Gastrocnemius medialis (tissue), 4 donors: Measurements from ENCODE around the gene GSG1. TPM values are rescaled to one million over a fixed set of nuclear protein-coding genes. Genes with fewer than 3 reads are reported as not detected.
"Not testable (repeated sequence)": the region's sequence is repeated elsewhere in the genome, so short reads cannot be mapped to it uniquely, and the experiment has no call there.

Source experiments
- ATAC-seq, 2 donors: fragments of 150-250 bp; one replicate each; pipeline ENCODE4 v1.9.1; 2016
- DNase-seq, 2 donors: peaks; one replicate each; pipeline ENCODE4 v3.0.0-alpha.2; 2019
- H3K27ac ChIP-seq, 4 donors: fragments of 200-600 bp; sonication (generic); 1 replicate in 1 of 4; 2 replicates in 3 of 4; pipeline ENCODE4 v1.5.1; 2016 to 2018; ENCODE audit warnings: mild to moderate bottlenecking in 2 of 4, moderate library complexity in 1 of 4
- H3K27me3 ChIP-seq, 3 donors: fragments of 200-600 bp; sonication (generic) in 2 of 3; 1 replicate in 1 of 3; 2 replicates in 2 of 3; pipeline versions ENCODE4 v1.5.1 to v1.6.0; 2016 to 2019; ENCODE audit warnings: mild to moderate bottlenecking in 1 of 3, moderate library complexity in 1 of 3
- H3K36me3 ChIP-seq, 2 donors: fragments of 200-600 bp; sonication (generic) in 1 of 2; one replicate each; pipeline ENCODE4 v1.5.1; 2017 to 2018
- H3K4me1 ChIP-seq, 2 donors: fragments of 200-600 bp; sonication (generic) in 1 of 2; one replicate each; pipeline ENCODE4 v1.5.1; 2016 to 2017; ENCODE audit warnings: mild to moderate bottlenecking in 2 of 2
- H3K4me3 ChIP-seq, 4 donors: fragments of 200-600 bp; sonication (generic) in 3 of 4; 1 replicate in 1 of 4; 2 replicates in 3 of 4; pipeline ENCODE4 v1.5.1; 2016 to 2019; ENCODE audit warnings: mild to moderate bottlenecking in 2 of 4
- H3K9me3 ChIP-seq, 3 donors: fragments of 200-600 bp; sonication (generic) in 2 of 3; 1 replicate in 1 of 3; 2 replicates in 2 of 3; pipeline ENCODE4 v1.5.1; 2016 to 2019
- CTCF ChIP-seq, 5 experiments: fragments of 450-650 bp in 3 of 5; fragments of 200-600 bp in 2 of 5; sonication (generic) in 2 of 5; IDR thresholded peaks in 4 of 5; conservative IDR thresholded peaks in 1 of 5; 1 replicate in 4 of 5; 2 replicates in 1 of 5; pipeline ENCODE4 v1.5.1; 2016 to 2019; ENCODE audit warnings: antibody characterized with exemption in 5 of 5, mild to moderate bottlenecking in 3 of 5, moderate library complexity in 3 of 5
- POLR2A ChIP-seq, 2 donors: fragments of 450-650 bp; IDR thresholded peaks; one replicate each; pipeline ENCODE4 v1.6.1; 2017; ENCODE audit warnings: antibody characterized with exemption in 2 of 2, mild to moderate bottlenecking in 2 of 2, moderate library complexity in 2 of 2
- in situ Hi-C, 4 donors: fragments of 200-750 bp; cut with MboI; loops; one replicate each; pipeline versions ENCODE4 v1.15.0 to v1.8.0; 2017; ENCODE audit warnings: low sequenced_read_pairs in 4 of 4
- intact Hi-C: fragments of 100-400 bp; cut with DNase I; formaldehyde crosslinking; loops from one replicate; pipeline ENCODE4 v1.15.1; 2023; ENCODE audit warnings: low total_unique reads
- total RNA-seq, 4 donors: library from RNA; depleted of rRNA; stranded (reverse); fragments of >200 nt; gene quantifications; one replicate each; pipeline versions ENCODE4 v1.1.0 to v1.2.3, GENCODE V29; 2016

Gene GSG1
- total RNA-seq, 4 donors from 2014 or later: not detected

- no peak for DNase-seq
- no peaks in the 10 kb centered on the region for H3K27me3 ChIP-seq
- H3K36me3 ChIP-seq: peaks cover 0 to 12% of the 10 kb centered on the region in 2 donors
- no peak for ATAC-seq
- TF ChIP-seq POLR2A (IDR thresholded peaks at IDR 0.05): no peak
- no peak for TF ChIP-seq CTCF (IDR thresholded peaks at IDR 0.05 in 4 of 5, conservative IDR thresholded peaks at IDR 0.05 in 1 of 5)
- no peaks in the 10 kb centered on the region for H3K9me3 ChIP-seq
- no peaks in the 10 kb centered on the region for H3K4me1 ChIP-seq
- H3K4me3 ChIP-seq: no peak overlapping the region
- intact Hi-C loops (no loop called here), in situ Hi-C loops (loop anchor here in 2 of 4 donors (25.0 kb wide), 2 partner anchors 127 to 173 kb away; no protein-coding TSS in a partner anchor)
- no peak overlapping the region for H3K27ac ChIP-seq
Observed at GRCh38 chr12:13084898-13085640, 18.4 kb downstream of the GSG1 start.

GRCh38 chr12:13083638-13084037, 19.8 kb downstream of the GSG1 start:
- H3K27me3 ChIP-seq, H3K27ac ChIP-seq, H3K4me1 ChIP-seq, H3K9me3 ChIP-seq, ATAC-seq, intact Hi-C loops, DNase-seq, H3K4me3 ChIP-seq: not testable (repeated sequence)
- in situ Hi-C loops: loop anchor here in 2 of 4 donors (25.0 kb wide), 2 partner anchors 129 to 171 kb away; no protein-coding TSS in a partner anchor
- H3K36me3 ChIP-seq: peaks cover 0 to 12% of the 10 kb centered on the region in 2 donors

- intact Hi-C loops (no loop called here), in situ Hi-C loops (loop anchor here in 2 of 4 donors (25.0 kb wide), 2 partner anchors 129 to 171 kb away; no protein-coding TSS in a partner anchor)
- peaks cover 0 to 12% of the 10 kb centered on the region in 2 donors for H3K36me3 ChIP-seq
- TF ChIP-seq POLR2A (IDR thresholded peaks at IDR 0.05): no peak
- TF ChIP-seq CTCF (IDR thresholded peaks at IDR 0.05 in 4 of 5, conservative IDR thresholded peaks at IDR 0.05 in 1 of 5): no peak
- no peak for ATAC-seq
- H3K4me3 ChIP-seq: no peak overlapping the region
- DNase-seq: no peak
- no peaks in the 10 kb centered on the region for H3K27me3 ChIP-seq
- H3K9me3 ChIP-seq: no peaks in the 10 kb centered on the region
- no peak overlapping the region for H3K27ac ChIP-seq
- no peaks in the 10 kb centered on the region for H3K4me1 ChIP-seq
Observed at GRCh38 chr12:13082861-13083260, 20.6 kb downstream of the GSG1 start.

GRCh38 chr12:13080266-13080665, 23.2 kb downstream of the GSG1 start:
- H3K4me1 ChIP-seq: no peaks in the 10 kb centered on the region
- TF ChIP-seq CTCF (IDR thresholded peaks at IDR 0.05 in 4 of 5, conservative IDR thresholded peaks at IDR 0.05 in 1 of 5) (no peak), POLR2A (IDR thresholded peaks at IDR 0.05) (no peak)
- in situ Hi-C loops (loop anchor here in 2 of 4 donors (25.0 kb wide), 2 partner anchors 132 to 168 kb away; no protein-coding TSS in a partner anchor), intact Hi-C loops (no loop called here)
- H3K27ac ChIP-seq: no peak overlapping the region
- no peaks in the 10 kb centered on the region for H3K27me3 ChIP-seq
- peaks cover 0 to 23% of the 10 kb centered on the region in 2 donors for H3K36me3 ChIP-seq
- H3K9me3 ChIP-seq: no peaks in the 10 kb centered on the region
- DNase-seq (no peak), ATAC-seq (no peak)
- H3K4me3 ChIP-seq: no peak overlapping the region

- intact Hi-C loops (no loop called here), in situ Hi-C loops (loop anchor here in 2 of 4 donors (25.0 kb wide), 2 partner anchors 133 to 167 kb away; no protein-coding TSS in a partner anchor)
- ATAC-seq: no peak
- Histone ChIP-seq H3K27ac (no peak overlapping the region), H3K9me3 (no peaks in the 10 kb centered on the region), H3K27me3 (no peaks in the 10 kb centered on the region), H3K4me3 (no peak overlapping the region), H3K4me1 (no peaks in the 10 kb centered on the region), H3K36me3 (peaks cover 0 to 23% of the 10 kb centered on the region in 2 donors)
- TF ChIP-seq POLR2A (IDR thresholded peaks at IDR 0.05) (no peak), CTCF (IDR thresholded peaks at IDR 0.05 in 4 of 5, conservative IDR thresholded peaks at IDR 0.05 in 1 of 5) (no peak)
- DNase-seq: no peak
Observed at GRCh38 chr12:13079440-13079906, 24.0 kb downstream of the GSG1 start.
